Mesendoderm (in vitro differentiated cells): ENCODE results near the gene ALKBH2. TPM values are rescaled to one million over a fixed set of nuclear protein-coding genes. Genes with fewer than 3 reads are reported as not detected.

Source experiments
- DNase-seq: peaks from one replicate; pipeline ENCODE4 v3.0.0; 2013
- H2AK5ac ChIP-seq: 2 replicates; pipeline ENCODE4 v1.6.1; 2013; ENCODE audit warnings: low read length, inconsistent platforms
- H2BK120ac ChIP-seq: 2 replicates; pipeline ENCODE4 v1.6.1; 2013; ENCODE audit warnings: low read depth, mild to moderate bottlenecking, low read length, moderate library complexity, mixed read lengths
- H2BK15ac ChIP-seq: replicated peaks from 2 replicates; pipeline ENCODE4 v1.6.1; 2013; ENCODE audit warnings: low read depth, mild to moderate bottlenecking, moderate library complexity
- H2BK5ac ChIP-seq: 2 replicates; pipeline ENCODE4 v1.6.1; 2013; ENCODE audit warnings: low read length, inconsistent platforms
- H3K18ac ChIP-seq: 2 replicates; pipeline ENCODE4 v1.6.1; 2013; ENCODE audit warnings: mild to moderate bottlenecking, low read length, mixed read lengths
- H3K23ac ChIP-seq: one replicate; pipeline ENCODE4 v1.6.1; 2013; ENCODE audit warnings: low read length
- H3K27ac ChIP-seq: 2 replicates; pipeline ENCODE4 v1.5.1; 2013; ENCODE audit warnings: low read depth, mild to moderate bottlenecking, inconsistent platforms, low read length, moderate library complexity
- H3K27me3 ChIP-seq: 2 replicates; pipeline ENCODE4 v1.6.1; 2013; ENCODE audit warnings: low read length, control low read depth, mild to moderate bottlenecking, inconsistent platforms; ENCODE audit not compliant: insufficient read depth, poor library complexity
- H3K36me3 ChIP-seq: 2 replicates; pipeline ENCODE4 v1.6.1; 2013; ENCODE audit warnings: low read length, inconsistent platforms; ENCODE audit not compliant: control insufficient read depth, insufficient read depth
- H3K4ac ChIP-seq: one replicate; pipeline ENCODE4 v1.6.1; 2013; ENCODE audit warnings: low read depth, mild to moderate bottlenecking, low read length, moderate library complexity
- H3K4me1 ChIP-seq: 2 replicates; pipeline ENCODE4 v1.6.1; 2013; ENCODE audit warnings: low read depth, low read length, inconsistent platforms; ENCODE audit not compliant: control insufficient read depth
- H3K4me2 ChIP-seq: 2 replicates; pipeline ENCODE4 v1.6.1; 2013; ENCODE audit warnings: low read length
- H3K4me3 ChIP-seq: 2 replicates; pipeline ENCODE4 v1.5.1; 2013; ENCODE audit warnings: mild to moderate bottlenecking, low read length
- H3K56ac ChIP-seq: one replicate; pipeline ENCODE4 v1.6.1; 2013; ENCODE audit warnings: low read length
- H3K79me1 ChIP-seq: 2 replicates; pipeline ENCODE4 v1.6.1; 2013; ENCODE audit warnings: low read length, inconsistent platforms
- H3K79me2 ChIP-seq: 2 replicates; pipeline ENCODE4 v1.6.1; 2013; ENCODE audit warnings: mild to moderate bottlenecking, low read length; ENCODE audit not compliant: control insufficient read depth, insufficient read depth
- H3K9ac ChIP-seq: 2 replicates; pipeline ENCODE4 v1.6.1; 2013; ENCODE audit warnings: low read length, inconsistent platforms
- H4K5ac ChIP-seq: one replicate; pipeline ENCODE4 v1.6.1; 2013; ENCODE audit warnings: low read length
- H4K8ac ChIP-seq: one replicate; pipeline ENCODE4 v1.6.1; 2013; ENCODE audit warnings: low read depth, mild to moderate bottlenecking, control low read depth, low read length, moderate library complexity
- WGBS: extraction: QIAGEN DNeasy Blood & Tissue Kit; methylation state at CpG from one replicate; pipeline ENCODE4 v1.1.7; 2013; ENCODE audit warnings: low lambda C conversion rate, missing lambda C conversion rate; ENCODE audit not compliant: insufficient coverage; ENCODE audit errors: extremely low coverage; 5-methylcytosine and 5-hydroxymethylcytosine counted together
- small RNA-seq: library from polyadenylated mRNA; stranded (forward); fragments of <200 nt; extraction: miRNeasy Mini kit (QIAGEN cat#:217004); gene quantifications from one replicate; pipeline ENCODE3, GENCODE V24; 2013; ENCODE audit not compliant: insufficient read depth

ALKBH2 gene

DNA sequence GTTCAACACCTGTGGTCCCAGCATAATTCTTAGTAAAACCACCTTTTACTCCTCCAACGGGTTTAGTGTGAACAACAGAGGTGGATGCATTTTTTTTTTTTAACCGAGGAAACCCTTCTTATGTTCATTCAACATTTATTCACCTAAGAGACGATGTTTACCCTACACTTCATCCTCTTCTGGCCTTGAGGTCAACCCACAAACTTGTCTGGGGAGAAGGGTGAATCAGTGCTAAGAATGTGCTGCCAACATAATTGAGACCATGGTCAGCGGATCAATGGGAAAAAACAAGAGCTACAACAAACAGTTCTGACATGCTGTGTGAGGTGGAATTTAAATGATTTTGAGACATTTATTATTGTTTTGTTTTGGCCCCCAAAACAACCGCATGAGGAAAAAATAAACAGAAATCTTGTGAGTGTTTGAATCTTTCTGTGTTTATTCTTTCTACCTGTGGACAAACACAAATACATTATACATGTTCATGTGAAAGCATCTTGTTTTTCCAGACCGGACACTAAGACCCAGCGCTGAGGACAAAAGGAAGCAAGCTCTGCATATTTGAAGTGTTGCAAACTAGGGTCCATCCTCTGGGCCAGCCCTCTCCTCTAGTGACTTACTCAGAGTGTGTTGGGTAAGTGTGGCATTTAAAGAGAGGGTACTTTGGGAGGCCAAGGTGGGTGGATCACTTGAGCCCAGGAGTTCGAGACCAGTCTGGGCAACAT, 46.0 kb downstream of the ALKBH2 start:
- Histone ChIP-seq H3K27ac (no peak overlapping the region), H2BK5ac (no peak overlapping the region), H3K36me3 (no peaks in the 10 kb centered on the region), H3K79me2 (no peaks in the 10 kb centered on the region), H3K9ac (no peak overlapping the region), H3K4ac (no peak overlapping the region), H3K56ac (no peak overlapping the region), H3K4me1 (no peaks in the 10 kb centered on the region), H2BK15ac (no peak overlapping the region), H3K4me3 (no peak overlapping the region), H3K79me1 (no peaks in the 10 kb centered on the region), H3K4me2 (no peak overlapping the region), H3K18ac (no peak overlapping the region), H3K23ac (no peak overlapping the region), H4K5ac (no peak overlapping the region), H3K27me3 (no peaks in the 10 kb centered on the region), H2AK5ac (no peak overlapping the region), H4K8ac (no peak overlapping the region), H2BK120ac (no peak overlapping the region)
- WGBS, result no CpG with 5 or more reads among the region's 8 CpGs
- no peak for DNase-seq

DNA sequence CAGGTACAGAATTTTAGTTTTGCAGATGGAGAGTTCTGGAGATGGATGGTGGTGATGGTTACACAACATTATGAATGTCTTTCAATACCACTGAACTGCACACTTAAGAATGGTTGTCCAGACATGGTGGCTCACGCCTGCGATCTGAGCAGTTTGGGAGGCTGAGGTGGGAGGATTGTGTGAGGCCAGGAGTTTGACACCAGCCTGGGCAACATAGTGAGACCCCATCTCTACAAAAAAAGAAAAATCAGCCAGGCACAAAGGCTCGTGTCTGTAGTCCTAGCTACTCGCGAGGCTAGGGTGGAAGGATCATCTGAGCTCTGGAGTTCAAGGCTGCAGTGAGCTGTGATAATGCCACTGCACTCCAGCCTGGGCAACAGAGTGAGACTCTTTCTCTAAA, 49.0 kb downstream of the ALKBH2 start:
- Histone ChIP-seq H3K18ac (no peak overlapping the region), H3K79me2 (no peaks in the 10 kb centered on the region), H4K5ac (no peak overlapping the region), H2BK120ac (no peak overlapping the region), H2AK5ac (no peak overlapping the region), H3K23ac (no peak overlapping the region), H3K27me3 (no peaks in the 10 kb centered on the region), H3K9ac (no peak overlapping the region), H3K4me1 (no peaks in the 10 kb centered on the region), H3K4ac (no peak overlapping the region), H2BK5ac (no peak overlapping the region), H3K79me1 (no peaks in the 10 kb centered on the region), H3K4me2 (no peak overlapping the region), H3K27ac (no peak overlapping the region), H2BK15ac (no peak overlapping the region), H4K8ac (no peak overlapping the region), H3K56ac (no peak overlapping the region), H3K36me3 (no peaks in the 10 kb centered on the region), H3K4me3 (no peak overlapping the region)
- WGBS, result no CpG with 5 or more reads among the region's 5 CpGs
- no peak for DNase-seq

Small RNAs within 50 kb of the gene (small RNA-seq; reads per million reads assigned to genes)
- not detected for gene RNA5SP372
